ENCODE results near the gene TMEM175. TPM values are rescaled to one million over a fixed set of nuclear protein-coding genes. Genes with fewer than 3 reads are reported as not detected.

The TMEM175 gene
- total and polyA plus RNA-seq, 2 of the 8 experiments (the other 6 are each of a cell fraction or from before 2014, with no cell fraction given): 4.9 to 20.7 TPM

- TF ChIP-seq USF2 (IDR thresholded peaks at IDR 0.05; ENCODE audit: low read length) (no peak), CTCF (IDR thresholded peaks at IDR 0.05; ENCODE audit: control extremely low read depth in 1 of 3, insufficient read depth in 1 of 3, low read depth in 1 of 3, low read length in 3 of 3) (no peak), TAF7 (optimal IDR thresholded peaks at IDR 0.05; ENCODE audit: borderline replicate concordance, low read depth, low read length) (no peak), HDAC2 (IDR thresholded peaks at IDR 0.05; ENCODE audit: borderline replicate concordance in 1 of 2, low read depth in 2 of 2, low read length in 2 of 2) (no peak), EZH2 (IDR thresholded peaks at IDR 0.05; ENCODE audit: low read depth, low read length, severe bottlenecking) (no peak), POLR2AphosphoS5 (IDR thresholded peaks at IDR 0.05; ENCODE audit: low read depth, low read length) (no peak), SRF (IDR thresholded peaks at IDR 0.05; ENCODE audit: low read depth, low read length) (no peak), KDM4A (IDR thresholded peaks at IDR 0.05; ENCODE audit: low read depth, low read length, severe bottlenecking) (no peak), KDM1A (IDR thresholded peaks at IDR 0.05; ENCODE audit: borderline replicate concordance, low read length) (no peak)
Observed at GRCh38 chr4:991451-992296, 59.4 kb downstream of the TMEM175 start (continued).
